ENCODE data around the gene TAS2R50.

GRCh38 chr12:10939163-10939562, 47.5 kb downstream of the TAS2R50 start, which contains the start of gene TAS2R14:
- TF ChIP-seq POLR2AphosphoS5 (IDR thresholded peaks at IDR 0.05) (no peak), CTCF (IDR thresholded peaks at IDR 0.05) (no peak)

Data from gastroesophageal sphincter (tissue), 3 donors.